CD4-positive, alpha-beta T cell treated with Interleukin-6 for 4 hours (primary cell): ENCODE measurements around the gene ATP10B.
A peak's percentile ranks its signal among the peaks of the same experiment; 100 is the strongest.
"Not testable (repeated sequence)": the region's sequence is repeated elsewhere in the genome, so short reads cannot be mapped to it uniquely, and the experiment has no call there.

Source experiments
- DNase-seq: peaks from one replicate; pipeline ENCODE4 v3.0.0-alpha.2; 2020; ENCODE audit warnings: mixed read lengths

The ATP10B gene

DNA sequence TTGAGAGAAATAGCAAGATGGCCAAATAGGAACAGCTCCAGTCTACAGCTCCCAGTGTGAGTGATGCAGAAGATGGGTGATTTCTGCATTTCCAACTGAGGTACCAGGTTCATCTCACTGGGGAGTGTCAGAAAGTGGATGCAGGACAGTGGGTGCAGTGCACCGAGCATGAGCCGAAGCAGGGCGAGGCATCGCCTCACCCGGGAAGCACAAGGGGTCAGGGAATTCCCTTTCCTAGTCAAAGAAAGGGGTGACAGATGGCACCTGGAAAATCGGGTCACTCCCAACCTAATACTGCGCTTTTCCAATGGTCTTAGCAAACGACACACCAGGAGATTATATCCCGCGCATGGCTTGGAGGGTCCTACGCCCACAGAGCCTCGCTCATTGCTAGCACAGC is 39.0 kb downstream of the ATP10B start:
- DNase-seq = not testable (repeated sequence)

DNA sequence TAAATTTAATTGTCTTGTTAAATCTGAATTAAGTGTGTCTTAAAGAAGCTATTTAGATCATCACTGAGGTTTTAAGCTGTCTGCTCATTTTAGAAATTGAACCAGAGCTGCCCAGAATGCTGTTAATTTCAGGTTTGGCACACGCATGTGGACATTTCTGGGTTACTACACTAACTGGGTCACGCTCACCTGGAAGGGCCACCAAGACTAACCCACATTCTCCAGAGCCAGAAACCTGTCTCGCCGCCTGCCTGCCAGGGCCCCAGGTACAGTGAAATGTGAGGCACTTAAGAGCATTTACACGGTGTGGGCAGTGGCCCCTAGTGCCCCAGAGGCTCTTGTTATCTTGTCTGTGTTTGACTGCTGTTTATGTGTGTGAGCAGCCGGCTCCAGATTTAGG is 46.6 kb downstream of the ATP10B start:
- no peak for DNase-seq

DNA sequence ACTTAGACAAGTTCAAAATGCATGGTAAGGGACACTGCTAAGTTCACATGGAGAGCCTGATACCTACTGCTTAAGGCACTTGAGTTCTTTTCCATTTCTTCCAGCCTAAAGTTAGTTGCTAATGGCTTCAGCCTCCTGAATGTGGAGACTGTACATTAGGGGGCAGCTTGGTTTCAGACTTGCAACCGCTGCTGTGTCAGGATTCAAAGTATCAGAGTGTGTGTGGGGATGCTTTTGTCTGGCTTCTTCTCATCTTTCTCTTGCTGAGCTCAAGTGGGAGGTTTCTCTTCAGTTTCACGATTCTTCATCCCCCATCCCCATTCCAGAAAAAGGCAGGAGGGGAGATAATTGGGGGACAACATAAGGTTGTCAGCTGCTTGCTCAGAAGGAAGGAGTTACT is 49.4 kb downstream of the ATP10B start:
- DNase-seq = no peak

DNA sequence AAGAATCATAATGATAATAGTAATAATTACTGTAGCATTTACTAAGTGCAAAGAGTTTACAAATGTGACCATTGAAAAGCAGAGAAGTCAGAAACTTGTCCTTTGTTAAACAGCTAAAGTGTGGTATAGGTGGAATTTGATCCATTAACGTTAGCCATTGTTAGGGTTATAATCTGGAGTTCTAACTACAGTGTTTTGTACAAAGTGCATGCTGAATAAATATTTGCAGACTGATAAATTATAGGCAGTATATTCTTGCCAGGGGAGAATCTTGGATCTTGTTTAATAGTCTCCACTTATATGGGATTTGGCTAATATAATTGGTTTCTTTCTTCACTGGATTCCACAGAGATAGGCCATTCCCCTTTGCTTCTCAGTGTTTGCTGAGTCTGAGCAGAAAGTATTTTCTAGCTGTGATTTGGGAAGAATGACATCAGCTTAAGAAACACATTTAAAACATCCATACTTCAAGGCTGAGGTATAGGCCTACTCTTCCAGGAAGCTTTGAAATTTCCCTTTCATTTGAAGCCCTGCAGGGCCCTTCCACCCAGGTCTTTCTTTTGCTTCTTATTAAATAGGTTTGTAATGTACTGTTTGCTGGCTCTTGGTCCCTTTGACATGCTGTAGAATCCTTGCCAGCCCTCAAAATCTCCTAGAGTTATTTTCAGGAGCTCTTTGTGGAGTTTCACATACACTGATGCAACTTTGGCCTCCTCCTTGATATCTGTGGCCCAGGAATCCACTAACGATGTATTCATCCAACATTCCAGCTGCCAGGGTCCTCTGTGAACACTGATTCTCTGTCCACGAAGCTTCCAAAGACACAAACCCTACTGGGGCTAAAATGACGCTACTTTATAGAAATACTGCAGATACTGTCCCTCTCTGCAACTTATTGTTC is 51.4 kb downstream of the ATP10B start:
- DNase-seq = no peak

DNA sequence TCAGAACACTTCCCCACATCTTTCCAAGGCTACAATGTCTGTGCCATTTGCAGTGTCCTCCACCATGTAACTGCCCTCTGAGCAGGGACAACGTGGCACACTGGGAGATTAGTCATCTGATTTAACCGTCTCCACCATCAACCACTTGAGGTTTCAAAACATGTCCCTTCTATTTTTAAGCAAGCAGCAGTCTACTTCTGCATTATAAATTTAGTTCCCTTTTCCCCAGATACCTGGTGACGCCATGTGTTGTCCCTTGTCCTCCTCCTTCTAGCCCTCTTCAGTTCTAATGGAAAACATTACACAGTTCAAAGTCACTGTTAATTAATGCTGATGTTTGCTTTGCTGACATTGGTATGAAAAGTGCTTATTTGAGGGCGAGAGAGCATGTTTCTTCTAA is 52.8 kb downstream of the ATP10B start:
- no peak for DNase-seq

DNA sequence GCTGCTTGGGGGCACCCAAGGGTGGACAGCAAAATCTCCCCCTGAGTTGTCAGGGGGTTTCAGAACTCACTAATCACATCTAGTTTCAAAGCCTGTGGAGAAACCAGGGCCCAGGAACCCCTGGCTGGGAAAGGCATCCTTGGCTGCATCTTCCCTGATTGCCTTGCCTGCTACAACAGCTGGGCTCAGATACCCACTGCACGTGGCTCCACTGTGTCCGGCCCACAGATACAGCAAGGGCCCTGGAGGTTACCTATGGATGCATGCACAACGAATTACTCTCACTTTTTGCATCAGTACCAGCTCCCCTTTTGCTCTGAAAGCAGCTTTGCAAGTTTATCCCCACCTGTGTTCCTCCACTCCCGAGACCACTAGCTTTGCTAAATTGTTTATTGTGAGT is 55.0 kb downstream of the ATP10B start:
- DNase-seq = no peak

DNA sequence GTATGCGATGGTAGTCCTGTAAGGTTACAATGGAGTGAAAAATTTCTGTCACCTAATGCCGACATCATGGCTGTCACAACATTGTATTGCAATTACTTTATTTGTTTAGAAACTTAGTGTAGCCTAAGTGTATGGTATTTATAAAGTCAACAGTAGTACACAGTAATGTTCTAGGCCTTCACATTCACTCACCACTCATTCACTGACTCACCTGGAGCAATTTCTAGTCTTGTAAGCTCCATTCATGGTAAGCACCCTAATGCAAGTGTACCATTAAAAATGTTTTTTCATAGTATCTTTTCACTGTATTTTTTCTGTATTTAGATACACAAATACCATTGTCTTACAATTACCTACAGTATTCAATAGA is 58.5 kb downstream of the ATP10B start:
- no peak for DNase-seq

DNA sequence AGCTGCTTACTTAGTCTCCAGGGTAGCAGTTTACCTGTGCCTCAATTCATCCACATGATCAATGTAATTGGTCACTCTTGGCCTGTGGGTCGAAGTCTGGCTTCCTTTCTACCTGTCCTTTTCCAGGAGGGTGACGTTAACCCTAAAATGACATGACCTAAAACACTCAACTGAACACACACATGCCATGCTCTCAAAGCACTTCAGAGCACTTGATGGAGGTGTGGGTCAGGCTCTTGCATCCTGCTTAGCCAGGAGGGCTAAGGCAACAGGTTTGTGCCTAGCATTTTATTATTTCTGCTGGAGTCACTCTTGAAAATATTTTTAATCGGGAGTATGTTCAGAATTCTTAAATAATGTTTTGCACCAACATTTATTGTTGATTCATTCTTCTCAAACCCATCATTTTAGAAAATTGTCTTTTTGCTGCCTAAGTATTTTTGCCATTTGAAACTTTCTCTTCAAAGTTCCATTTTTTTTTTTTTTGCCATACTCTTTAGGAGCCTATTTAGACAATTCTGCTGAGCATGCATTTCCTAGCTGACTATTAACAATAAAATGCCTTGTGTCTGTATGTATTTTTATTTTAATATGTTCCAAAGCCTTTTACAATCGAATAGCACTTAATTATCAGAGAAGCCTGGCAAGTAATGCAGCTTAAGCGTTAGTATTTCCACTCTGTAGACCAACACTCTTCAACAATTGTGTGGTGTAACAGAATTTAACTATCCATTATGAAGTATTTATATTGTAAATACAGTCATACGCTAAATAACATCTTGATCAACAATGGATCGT is 59.1 kb downstream of the ATP10B start:
- DNase-seq = no peak

DNA sequence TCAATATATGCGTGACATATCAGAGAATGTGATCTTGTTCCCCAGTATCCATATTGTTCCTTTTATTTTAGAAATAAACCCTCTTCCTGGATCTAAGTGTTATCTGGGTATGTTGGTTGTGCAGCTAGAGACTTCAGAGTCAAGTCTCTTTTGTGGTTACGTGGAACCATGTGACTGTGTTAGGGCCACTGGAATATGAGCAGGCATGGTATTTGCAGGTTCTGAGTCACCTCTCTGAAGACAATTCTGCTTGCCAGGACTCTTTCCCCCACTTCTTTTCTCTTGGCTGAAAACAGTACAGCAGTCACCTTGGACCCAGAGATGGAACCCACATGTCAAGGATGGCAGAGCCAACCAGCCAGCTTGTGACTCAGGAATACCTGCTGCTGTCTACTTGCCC is 59.7 kb downstream of the ATP10B start:
- no peak for DNase-seq

DNA sequence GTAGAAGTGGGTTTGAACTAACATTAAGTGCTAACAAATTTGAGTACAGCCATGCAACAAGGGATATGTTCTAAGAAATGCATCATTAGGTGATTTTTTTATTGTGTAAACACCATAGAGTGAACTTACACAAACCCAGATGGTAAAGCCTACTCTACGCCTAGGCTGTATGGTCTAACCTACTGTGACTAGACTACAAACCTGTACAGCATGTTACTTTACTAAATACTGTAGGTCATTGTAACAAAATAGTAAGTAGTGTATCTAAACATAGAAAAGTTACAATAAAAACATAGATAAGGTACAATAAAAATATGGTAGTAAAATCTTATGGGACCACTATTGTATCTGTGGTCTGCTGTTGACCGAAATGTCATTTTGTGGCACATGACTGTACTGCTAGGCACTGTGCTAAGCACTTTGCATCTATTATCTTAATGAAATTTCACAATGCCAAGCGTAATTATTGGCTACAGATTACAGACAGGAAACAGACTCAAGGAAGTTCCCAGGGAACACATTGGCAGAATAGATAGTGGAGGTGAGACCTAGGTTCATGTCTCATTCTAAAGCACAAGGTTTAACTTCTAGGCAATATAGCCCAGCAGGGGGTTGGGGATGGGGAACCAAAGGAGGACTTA is 62.7 kb downstream of the ATP10B start:
- no peak for DNase-seq

DNA sequence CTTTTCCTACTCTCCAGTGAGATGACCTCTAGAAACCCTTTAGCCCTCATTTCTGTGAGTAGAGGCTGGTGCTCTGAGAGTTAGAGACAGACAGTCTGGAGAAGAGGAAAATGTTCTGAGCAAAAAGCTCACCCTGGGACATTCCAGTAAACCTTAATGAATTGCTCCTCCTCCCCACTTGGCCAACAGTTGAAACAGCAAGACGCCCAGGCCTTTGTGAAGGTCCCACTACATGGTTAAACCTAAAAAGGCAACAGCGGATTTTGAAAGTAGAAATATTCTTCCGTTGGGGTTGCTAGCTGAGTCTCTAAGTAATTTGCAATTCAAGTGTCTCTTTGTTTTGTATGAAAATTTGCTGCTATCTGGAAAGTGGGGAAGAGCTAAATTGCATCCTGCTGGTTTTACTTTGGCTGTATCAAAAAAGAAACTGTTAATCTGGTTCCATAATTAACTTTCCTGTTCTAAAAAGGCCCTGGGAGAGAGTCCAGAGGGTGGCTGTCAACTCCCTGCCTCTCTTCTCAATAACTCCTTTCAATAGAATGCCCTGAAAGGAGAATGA is 63.8 kb downstream of the ATP10B start:
- DNase-seq = no peak

DNA sequence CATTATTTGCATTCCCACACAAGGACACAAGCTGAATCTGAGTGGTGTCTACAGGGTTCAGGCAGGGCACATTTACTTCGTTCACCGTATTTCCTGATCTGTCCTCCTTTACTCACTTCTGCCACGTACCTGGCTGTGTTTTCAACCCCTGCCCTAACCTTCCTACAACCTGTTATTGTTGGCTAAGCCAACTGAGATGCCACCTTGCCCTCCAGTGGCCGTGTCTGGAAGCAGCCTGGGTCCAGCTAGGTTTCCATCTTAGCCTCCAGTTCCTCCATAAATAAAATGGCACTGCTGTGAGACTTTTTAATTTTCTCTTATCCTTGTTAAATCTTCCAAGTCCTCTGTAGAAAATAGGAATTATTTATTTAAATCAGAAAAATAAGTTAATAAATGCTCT is 64.8 kb downstream of the ATP10B start:
- peak; percentile 3 for DNase-seq

DNA sequence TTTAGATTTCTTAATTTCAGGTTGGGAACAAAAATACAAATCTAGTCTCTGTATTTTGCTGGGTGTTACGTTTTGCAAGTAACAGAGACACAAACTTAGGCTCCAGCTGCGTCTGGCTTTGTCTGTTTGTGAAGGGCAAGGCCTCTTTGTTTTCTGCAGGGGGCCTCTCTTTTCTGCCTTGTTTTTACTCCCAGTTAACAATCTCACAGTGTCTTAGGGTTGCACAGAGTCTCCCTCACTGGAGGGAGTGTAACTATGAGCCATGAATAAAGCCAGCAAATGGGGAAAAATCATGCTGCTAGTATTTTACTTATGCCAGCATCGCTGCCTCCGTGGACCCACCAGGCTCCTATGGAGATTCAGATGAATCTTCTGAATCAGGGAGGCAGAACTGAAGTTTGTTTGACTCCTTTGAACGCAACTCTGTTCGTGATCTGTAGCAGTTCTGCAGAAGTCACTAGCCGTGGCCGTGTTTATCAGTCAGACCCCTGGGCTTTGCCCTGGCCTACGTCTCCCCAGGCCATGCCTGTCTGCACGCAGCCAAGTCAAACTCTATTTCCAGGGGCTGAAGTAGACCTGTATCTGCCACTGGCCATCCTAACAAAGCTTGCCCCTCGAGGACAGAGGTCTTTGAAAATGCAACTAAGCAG is 77.2 kb downstream of the ATP10B start:
- DNase-seq = no peak

DNA sequence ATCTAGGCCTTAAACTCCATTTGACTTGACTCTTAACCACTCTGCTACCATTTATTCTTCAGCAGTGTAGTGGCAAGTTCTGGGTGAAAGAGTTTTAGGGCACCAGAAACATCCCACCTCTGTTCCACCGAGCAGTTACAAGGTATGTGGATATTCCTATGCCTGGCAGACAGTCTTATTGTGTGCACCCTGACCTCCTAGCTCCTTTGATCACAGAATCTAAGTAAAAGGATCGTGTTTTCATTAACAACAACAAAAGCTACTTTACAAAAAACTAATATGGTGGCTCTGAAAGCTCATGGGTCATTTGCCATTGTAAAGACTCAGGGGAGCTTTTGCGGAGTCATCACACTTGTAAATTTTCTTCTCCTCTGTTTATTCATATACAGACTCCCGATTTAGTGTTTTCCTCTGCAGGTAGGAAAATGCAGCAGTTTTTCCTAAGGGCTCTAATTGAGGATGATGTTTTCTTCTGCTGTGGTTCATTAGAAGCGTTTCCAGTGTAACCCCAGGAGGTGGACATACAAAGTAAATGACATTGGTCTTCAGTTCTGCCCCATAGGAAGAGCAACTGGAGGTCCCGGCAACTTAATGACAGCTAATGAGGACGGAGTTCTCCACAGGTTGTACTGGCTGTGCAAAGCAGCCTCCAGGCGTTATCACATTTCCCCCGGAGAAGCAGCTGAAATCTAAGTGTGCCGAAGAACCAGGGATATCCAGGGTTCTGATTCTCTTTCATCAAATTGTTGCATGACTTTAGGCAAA is 78.2 kb downstream of the ATP10B start:
- DNase-seq = no peak

DNA sequence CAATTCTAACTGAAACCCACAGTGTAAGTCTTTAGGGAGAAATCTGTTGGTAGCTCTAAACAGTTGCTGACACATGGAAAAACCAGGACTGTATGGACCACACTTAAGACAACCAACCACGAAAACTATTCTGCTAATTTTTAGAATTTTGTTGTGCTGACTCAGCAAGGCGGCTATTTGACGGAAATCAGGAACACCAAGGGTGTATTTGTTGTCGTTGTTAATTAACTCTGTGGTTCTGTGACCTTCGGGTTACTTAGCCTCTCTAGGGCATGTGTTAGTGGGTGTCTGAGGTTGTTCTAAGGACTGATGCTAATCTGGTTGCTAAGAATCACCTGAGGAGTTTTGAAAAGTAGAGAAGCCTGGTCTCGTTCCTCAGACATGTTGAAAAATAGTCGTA is 79.2 kb downstream of the ATP10B start:
- no peak for DNase-seq

DNA sequence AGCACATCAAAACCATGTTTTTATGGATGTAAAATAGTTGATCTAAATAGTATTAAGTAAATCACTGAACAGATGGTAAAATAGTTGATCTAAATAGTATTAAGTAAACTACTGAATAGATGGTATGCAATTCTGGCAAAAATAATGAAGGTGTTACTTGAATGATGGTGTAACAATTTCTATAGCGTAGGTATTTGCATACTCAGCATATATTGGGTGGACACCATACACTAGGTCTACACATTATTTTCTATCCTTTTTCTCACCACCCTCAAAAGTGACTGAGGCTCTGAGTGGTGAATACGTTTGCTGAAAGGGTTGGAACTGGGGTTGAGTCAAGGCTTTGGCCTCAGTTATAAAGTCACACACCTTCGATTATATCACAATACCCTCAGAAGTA is 81.3 kb downstream of the ATP10B start:
- DNase-seq = no peak

DNA sequence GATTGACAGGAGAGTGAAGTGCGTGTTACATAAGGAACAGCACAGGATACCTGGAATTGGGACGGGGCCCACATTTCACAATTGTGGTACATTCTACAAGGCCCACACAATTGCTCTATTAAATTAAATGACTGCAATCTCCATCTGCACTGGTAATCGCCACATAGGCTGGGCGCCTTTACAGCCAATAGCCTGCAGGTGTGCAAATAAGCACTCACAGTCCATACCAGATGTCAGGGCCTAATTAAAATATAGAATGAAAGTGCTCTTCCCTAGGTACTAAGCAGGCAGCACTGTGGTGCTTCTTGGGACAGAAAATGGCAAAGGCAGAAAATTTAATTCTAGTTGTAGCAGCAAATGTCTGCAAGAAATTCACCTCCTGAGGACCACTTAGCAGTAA is 82.7 kb downstream of the ATP10B start:
- DNase-seq = no peak

DNA sequence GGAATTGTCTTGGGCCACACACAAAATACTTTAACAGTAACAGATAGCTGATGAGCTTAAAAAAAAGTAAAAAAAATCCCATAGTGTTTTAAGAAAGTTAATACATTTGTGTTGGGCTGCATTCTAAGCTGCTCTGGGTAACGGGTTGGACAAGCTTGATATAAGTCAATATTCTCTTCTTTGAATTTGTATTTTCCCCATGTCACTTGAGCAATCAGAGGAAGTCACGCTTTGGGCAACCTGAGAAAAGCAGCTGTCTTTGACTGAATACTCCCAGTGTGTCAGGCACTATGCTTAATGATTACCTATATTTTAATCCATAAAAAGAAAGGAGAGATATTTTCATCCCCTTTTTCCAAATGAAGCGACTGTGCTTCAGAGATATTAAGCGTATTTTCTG is 84.9 kb downstream of the ATP10B start:
- DNase-seq = no peak

DNA sequence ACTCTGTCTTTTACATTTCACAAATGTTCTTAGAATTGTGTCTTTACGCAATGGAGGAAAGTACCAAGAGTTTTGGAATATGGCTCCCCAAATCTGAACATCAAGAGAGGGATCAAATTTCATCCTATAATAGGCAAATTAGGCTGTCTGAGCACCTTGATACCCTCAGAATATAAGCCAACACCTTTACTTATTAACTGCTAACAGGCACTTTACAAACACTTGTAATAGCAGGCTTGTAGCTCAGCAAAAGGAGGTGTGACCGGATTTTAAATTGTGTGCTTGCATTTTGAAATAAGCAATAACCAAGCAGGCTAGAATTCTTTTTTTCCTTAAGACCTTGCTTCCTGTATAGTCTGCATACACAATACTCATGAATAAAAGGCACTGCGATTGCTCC is 92.0 kb downstream of the ATP10B start:
- DNase-seq = no peak

DNA sequence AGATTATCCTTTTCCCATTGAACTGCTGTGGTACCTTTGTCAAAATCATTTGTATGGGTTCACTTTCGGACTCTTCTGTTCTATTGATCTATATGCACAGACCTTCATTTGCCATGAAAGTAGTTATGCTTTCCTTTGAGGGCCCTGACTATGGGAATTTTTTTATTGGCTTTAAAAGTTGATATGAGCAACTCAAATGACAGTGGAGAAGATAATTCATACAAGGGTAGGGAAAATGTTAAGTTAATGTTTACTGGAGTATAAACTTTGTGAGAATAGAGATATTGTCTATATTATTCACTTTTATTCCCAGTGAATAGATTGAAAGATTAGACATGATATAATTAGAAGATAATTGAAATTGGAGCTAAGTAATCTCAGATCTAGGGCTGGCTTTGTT is 94.8 kb downstream of the ATP10B start:
- no peak for DNase-seq

DNA sequence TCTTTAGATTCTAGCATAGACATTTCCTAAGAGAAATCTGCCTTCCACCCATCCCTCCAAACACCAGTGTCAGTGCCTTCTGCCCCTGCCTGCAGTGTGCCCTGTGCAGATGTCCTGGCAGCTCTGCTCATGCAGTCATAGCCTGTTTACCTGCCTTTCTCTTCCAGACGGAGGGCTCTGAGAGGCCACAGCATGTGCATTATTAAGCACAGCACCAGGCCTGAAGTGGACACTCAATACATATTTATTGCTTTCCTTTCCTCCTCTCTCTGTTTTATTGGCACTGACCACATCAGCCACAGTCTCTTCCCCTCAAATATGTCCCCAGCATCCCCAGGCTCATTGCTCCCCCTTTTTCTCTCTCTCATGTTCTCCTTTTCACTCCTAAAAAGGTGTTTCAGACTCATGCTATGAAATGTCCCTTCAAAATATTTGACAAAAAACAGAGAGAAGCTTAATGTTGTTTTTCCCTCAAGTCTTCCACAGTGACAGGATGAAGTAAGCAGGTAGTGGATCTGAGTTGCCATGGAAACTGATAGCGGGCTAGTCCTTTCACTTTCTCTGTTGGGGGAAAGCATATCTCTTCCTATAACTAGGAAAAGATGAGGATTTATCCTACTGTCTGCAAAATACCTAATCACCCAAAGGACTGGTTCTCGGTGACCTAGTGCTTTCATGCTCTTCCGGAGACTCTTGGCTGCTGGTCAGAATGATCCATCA is 100.9 kb downstream of the ATP10B start:
- DNase-seq = no peak
